ENCODE measurements around the gene ZNF282. TPM values are rescaled to one million over a fixed set of nuclear protein-coding genes. Genes with fewer than 3 reads are reported as not detected.
A peak's percentile ranks its signal among the peaks of the same experiment; 100 is the strongest.
"Not testable (repeated sequence)": the region's sequence is repeated elsewhere in the genome, so short reads cannot be mapped to it uniquely, and the experiment has no call there.

Gene ZNF282
- total and polyA plus RNA-seq, 5 donors from 2014 or later = 0.83 to 18.6 (median 1.4) TPM

- peak overlapping the region; percentile 84 to 90 (median 88) for H3K4me3 Mint-ChIP-seq
- Histone ChIP-seq H3K36me3 (ENCODE audit: control insufficient read depth, insufficient read depth, low read length) (peaks cover 14% of the 10 kb centered on the region), H3K9me3 (ENCODE audit: control insufficient read depth in 2 of 2, low read length in 2 of 2) (no peaks in the 10 kb centered on the region), H3K27me3 (ENCODE audit: control insufficient read depth, insufficient read depth, low read length) (no peaks in the 10 kb centered on the region), H3K27ac (ENCODE audit: insufficient read depth, low read length, poor library complexity, severe bottlenecking) (peak overlapping the region; percentile 57), H3K4me3 (ENCODE audit: low read depth, low read length) (peak overlapping the region; percentile 70), H3K4me1 (ENCODE audit: control insufficient read depth, insufficient read depth, low read length, poor library complexity, severe bottlenecking) (peaks cover 27% of the 10 kb centered on the region)
- H3K27ac Mint-ChIP-seq = peak overlapping the region; percentile 82 to 91 (median 90)
- peaks cover 10% of the 10 kb centered on the region for H3K36me3 Mint-ChIP-seq
- ATAC-seq (ENCODE audit: low read depth in 2 of 2) = no peak
- H3K9me3 Mint-ChIP-seq = no peaks in the 10 kb centered on the region
- H3K4me1 Mint-ChIP-seq = peaks cover 12 to 39% (median 23%) of the 10 kb centered on the region in 4 donors
- peak in 1 of 3 donors; percentile 28 for DNase-seq
- H3K27me3 Mint-ChIP-seq = no peaks in the 10 kb centered on the region
Measured at GRCh38 chr7:149261316-149261828, 66.0 kb downstream of the ZNF282 start.

DNA sequence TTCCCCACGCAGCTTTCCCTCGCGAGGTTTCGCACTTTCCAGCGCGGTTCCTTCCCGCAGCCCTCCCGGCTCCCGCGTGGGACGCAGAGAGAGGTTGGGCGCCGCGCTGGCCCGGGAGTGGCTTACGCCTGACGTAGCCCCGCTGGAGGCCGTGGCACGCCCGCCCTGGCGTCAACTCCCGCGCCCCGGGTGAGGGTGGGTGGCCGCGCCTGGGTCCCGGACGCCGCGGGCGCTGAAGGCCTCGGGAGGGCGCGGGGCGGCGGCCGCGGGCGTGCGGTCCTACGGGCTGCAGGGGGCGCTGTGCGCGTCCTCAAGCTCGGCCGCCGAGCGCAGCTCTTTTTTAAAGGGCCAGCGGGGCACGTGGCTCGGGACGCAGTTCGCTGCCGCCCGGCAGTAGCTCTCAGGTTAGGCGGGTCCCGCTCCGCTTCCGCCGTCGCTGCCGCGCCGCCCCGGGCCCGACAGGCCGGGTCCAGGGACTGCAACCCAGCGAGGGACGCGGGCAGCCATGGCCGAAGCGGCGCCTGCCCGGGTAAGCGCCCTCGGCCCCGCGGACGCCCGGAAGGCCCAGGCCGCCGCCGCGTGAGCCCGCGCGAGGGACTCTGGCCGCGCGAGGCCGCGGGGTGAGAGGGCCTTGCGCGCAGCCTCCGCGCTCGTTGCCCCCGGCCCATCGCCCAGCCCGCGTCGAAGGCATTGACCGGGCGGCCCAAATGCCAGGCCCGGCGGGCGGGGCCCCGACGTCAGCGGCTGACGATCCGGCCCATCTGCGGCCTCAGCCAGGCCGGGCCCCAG, 66.7 kb downstream of the ZNF282 start, which contains the start of gene ZNF783:
Gene ZNF783 (plus strand): TSS at position 368 of the 789 bp plus-strand sequence. CDS start 138 bp downstream, at position 506.
- H3K36me3 Mint-ChIP-seq = peaks cover 14% of the 10 kb centered on the region
- ATAC-seq (ENCODE audit: low read depth in 2 of 2) = peak; percentile 92 to 94
- peaks cover 12 to 39% (median 23%) of the 10 kb centered on the region in 4 donors for H3K4me1 Mint-ChIP-seq
- no peaks in the 10 kb centered on the region for H3K27me3 ChIP-seq (ENCODE audit: control insufficient read depth, insufficient read depth, low read length)
- peaks cover 21% of the 10 kb centered on the region for H3K36me3 ChIP-seq (ENCODE audit: control insufficient read depth, insufficient read depth, low read length)
- peaks cover 27% of the 10 kb centered on the region for H3K4me1 ChIP-seq (ENCODE audit: control insufficient read depth, insufficient read depth, low read length, poor library complexity, severe bottlenecking)
- no peaks in the 10 kb centered on the region for H3K9me3 Mint-ChIP-seq
- peak within 1 kb of the TSS; percentile 70 for H3K4me3 ChIP-seq (ENCODE audit: low read depth, low read length)
- peak within 1 kb of the TSS; percentile 82 to 91 (median 90) for H3K27ac Mint-ChIP-seq
- DNase-seq = peak; percentile 80 to 95 (median 86)
- H3K4me3 Mint-ChIP-seq = peak within 1 kb of the TSS; percentile 86 to 90 (median 88)
- H3K27ac ChIP-seq (ENCODE audit: insufficient read depth, low read length, poor library complexity, severe bottlenecking) = peak within 1 kb of the TSS; percentile 57
- H3K27me3 Mint-ChIP-seq = no peaks in the 10 kb centered on the region
- H3K9me3 ChIP-seq (ENCODE audit: control insufficient read depth in 2 of 2, low read length in 2 of 2) = no peaks in the 10 kb centered on the region

- Histone ChIP-seq H3K27ac (ENCODE audit: insufficient read depth, low read length, poor library complexity, severe bottlenecking) (no peak overlapping the region), H3K9me3 (ENCODE audit: control insufficient read depth in 2 of 2, low read length in 2 of 2) (no peaks in the 10 kb centered on the region), H3K27me3 (ENCODE audit: control insufficient read depth, insufficient read depth, low read length) (no peaks in the 10 kb centered on the region), H3K4me3 (ENCODE audit: low read depth, low read length) (no peak overlapping the region), H3K36me3 (ENCODE audit: control insufficient read depth, insufficient read depth, low read length) (peaks cover 56% of the 10 kb centered on the region), H3K4me1 (ENCODE audit: control insufficient read depth, insufficient read depth, low read length, poor library complexity, severe bottlenecking) (peaks cover 22% of the 10 kb centered on the region)
- no peak for ATAC-seq (ENCODE audit: low read depth in 2 of 2)
- no peaks in the 10 kb centered on the region for H3K27me3 Mint-ChIP-seq
- peaks cover 0 to 3% (median 0%) of the 10 kb centered on the region in 7 donors for H3K9me3 Mint-ChIP-seq
- no peak for DNase-seq
- no peak overlapping the region for H3K27ac Mint-ChIP-seq
- peaks cover 17 to 42% (median 23%) of the 10 kb centered on the region in 4 donors for H3K4me1 Mint-ChIP-seq
- H3K36me3 Mint-ChIP-seq = peaks cover 41% of the 10 kb centered on the region
- no peak overlapping the region for H3K4me3 Mint-ChIP-seq
Measured at GRCh38 chr7:149266451-149266850, 71.1 kb downstream of the ZNF282 start.

GRCh38 chr7:149267733-149268132, 72.4 kb downstream of the ZNF282 start:
- H3K36me3 ChIP-seq (ENCODE audit: control insufficient read depth, insufficient read depth, low read length) = peaks cover 68% of the 10 kb centered on the region
- no peak overlapping the region for H3K4me3 ChIP-seq (ENCODE audit: low read depth, low read length)
- H3K27ac Mint-ChIP-seq = no peak overlapping the region
- H3K27me3 Mint-ChIP-seq = no peaks in the 10 kb centered on the region
- no peak overlapping the region for H3K4me3 Mint-ChIP-seq
- H3K9me3 ChIP-seq (ENCODE audit: control insufficient read depth in 2 of 2, low read length in 2 of 2) = no peaks in the 10 kb centered on the region
- peaks cover 14% of the 10 kb centered on the region for H3K4me1 ChIP-seq (ENCODE audit: control insufficient read depth, insufficient read depth, low read length, poor library complexity, severe bottlenecking)
- peaks cover 0 to 3% (median 0%) of the 10 kb centered on the region in 7 donors for H3K9me3 Mint-ChIP-seq
- DNase-seq (no peak), ATAC-seq (ENCODE audit: low read depth in 2 of 2) (no peak)
- H3K36me3 Mint-ChIP-seq = peaks cover 42% of the 10 kb centered on the region
- H3K27me3 ChIP-seq (ENCODE audit: control insufficient read depth, insufficient read depth, low read length) = no peaks in the 10 kb centered on the region
- H3K4me1 Mint-ChIP-seq = peaks cover 18 to 38% (median 26%) of the 10 kb centered on the region in 4 donors
- H3K27ac ChIP-seq (ENCODE audit: insufficient read depth, low read length, poor library complexity, severe bottlenecking) = no peak overlapping the region

DNA sequence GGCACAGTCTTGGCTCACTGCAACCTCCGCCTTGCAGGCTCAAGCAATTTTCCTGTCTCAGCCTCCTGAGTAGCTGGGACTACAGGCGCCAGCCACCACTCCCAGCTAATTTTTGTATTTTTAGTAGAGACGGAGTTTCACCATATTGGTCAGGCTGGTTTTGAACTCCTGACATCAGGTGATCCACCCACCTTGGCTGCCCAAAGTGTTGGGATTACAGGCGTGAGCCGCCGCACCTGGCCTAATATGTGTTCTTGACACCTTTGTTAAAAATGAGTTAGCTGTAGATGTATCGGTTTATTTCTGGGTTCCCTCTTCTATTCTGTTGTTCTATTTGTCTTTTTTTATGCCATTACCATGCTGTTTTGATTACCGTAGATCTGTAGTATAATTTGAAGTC, 79.1 kb downstream of the ZNF282 start:
- peaks cover 70% of the 10 kb centered on the region for H3K36me3 ChIP-seq (ENCODE audit: control insufficient read depth, insufficient read depth, low read length)
- peaks cover 43% of the 10 kb centered on the region for H3K36me3 Mint-ChIP-seq
- not testable (repeated sequence) for H3K27me3 Mint-ChIP-seq

More for the DNA sequence above, 79.1 kb downstream of the ZNF282 start:
- not testable (repeated sequence) for ATAC-seq (ENCODE audit: low read depth in 2 of 2); H3K4me3 Mint-ChIP-seq; H3K27ac ChIP-seq (ENCODE audit: insufficient read depth, low read length, poor library complexity, severe bottlenecking); DNase-seq; H3K9me3 Mint-ChIP-seq; H3K27me3 ChIP-seq (ENCODE audit: control insufficient read depth, insufficient read depth, low read length); H3K4me1 ChIP-seq (ENCODE audit: control insufficient read depth, insufficient read depth, low read length, poor library complexity, severe bottlenecking); H3K4me3 ChIP-seq (ENCODE audit: low read depth, low read length); H3K9me3 ChIP-seq (ENCODE audit: control insufficient read depth in 2 of 2, low read length in 2 of 2)
- peak overlapping the region in 1 of 3 donors; percentile 92 for H3K27ac Mint-ChIP-seq
- peaks cover 6 to 14% (median 10%) of the 10 kb centered on the region in 4 donors for H3K4me1 Mint-ChIP-seq

Other genes with a start within 250 kb of the ZNF282 start
- gene PDIA4, start 167.0 kb upstream of the ZNF282 start, total RNA-seq = 33.4 TPM
- 10 to 100 TPM; 66.8 to 78.3 (median 72.6) TPM for gene PDIA4, start 167.0 kb upstream of the ZNF282 start, polyA plus RNA-seq
- 6.3 TPM for gene ZNF786, start 104.8 kb upstream of the ZNF282 start, total RNA-seq
- 1 to 10 TPM; 1.5 to 9.9 (median 6.0) TPM for gene ZNF786, start 104.8 kb upstream of the ZNF282 start, polyA plus RNA-seq
- 0.35 TPM for gene ZNF425, start 69.2 kb upstream of the ZNF282 start, total RNA-seq
- 1 to 10 TPM in 2 of 4 donors, under 1 TPM in 2; 0.64 to 1.4 (median 0.91) TPM for gene ZNF425, start 69.2 kb upstream of the ZNF282 start, polyA plus RNA-seq
- gene ZNF398, start 48.1 kb upstream of the ZNF282 start, total RNA-seq = 14.4 TPM
- 10 to 100 TPM in 2 of 4 donors, 1 to 10 TPM in 2; 5.5 to 13.4 (median 10.4) TPM for gene ZNF398, start 48.1 kb upstream of the ZNF282 start, polyA plus RNA-seq
- 14.2 TPM for gene ZNF212, start 44.1 kb downstream of the ZNF282 start, total RNA-seq
- 10 to 100 TPM in 1 of 4 donors, 1 to 10 TPM in 3; 3.3 to 12.6 (median 6.4) TPM for gene ZNF212, start 44.1 kb downstream of the ZNF282 start, polyA plus RNA-seq
- 30.2 TPM for gene ZNF783, start 66.7 kb downstream of the ZNF282 start, total RNA-seq
- gene ZNF783, start 66.7 kb downstream of the ZNF282 start, polyA plus RNA-seq = 1 to 10 TPM; 2.7 to 5.3 (median 4.7) TPM